ENCODE data around the gene RAPGEF2.
A peak's percentile ranks its signal among the peaks of the same experiment; 100 is the strongest.
"Not testable (repeated sequence)": the region's sequence is repeated elsewhere in the genome, so short reads cannot be mapped to it uniquely, and the experiment has no call there.

RAPGEF2 gene

GRCh38 chr4:159281771-159282170, 178.9 kb downstream of the RAPGEF2 start:
- peak; percentile 20 for DNase-seq (ENCODE audit: low spot score)

GRCh38 chr4:159282329-159282728, 179.4 kb downstream of the RAPGEF2 start:
- DNase-seq (ENCODE audit: low spot score): no peak

GRCh38 chr4:159282944-159283343, 180.1 kb downstream of the RAPGEF2 start:
- no peak for DNase-seq (ENCODE audit: low spot score)

GRCh38 chr4:159283696-159284095, 180.8 kb downstream of the RAPGEF2 start:
- DNase-seq (ENCODE audit: low spot score): peak; percentile 82

GRCh38 chr4:159284113-159284512, 181.2 kb downstream of the RAPGEF2 start:
- DNase-seq (ENCODE audit: low spot score): peak; percentile 24

GRCh38 chr4:159284733-159285132, 181.9 kb downstream of the RAPGEF2 start:
- no peak for DNase-seq (ENCODE audit: low spot score)

GRCh38 chr4:159287767-159288166, 184.9 kb downstream of the RAPGEF2 start:
- no peak for DNase-seq (ENCODE audit: low spot score)

- no peak for DNase-seq (ENCODE audit: low spot score)
These were observed 186.8 kb downstream of the RAPGEF2 start for GRCh38 chr4:159289682-159290081.

- peak; percentile 25 for DNase-seq (ENCODE audit: low spot score)
These were observed 187.6 kb downstream of the RAPGEF2 start for GRCh38 chr4:159290321-159291030.

GRCh38 chr4:159291176-159291575, 188.3 kb downstream of the RAPGEF2 start:
- no peak for DNase-seq (ENCODE audit: low spot score)

- no peak for DNase-seq (ENCODE audit: low spot score)
These were observed 189.4 kb downstream of the RAPGEF2 start for GRCh38 chr4:159292137-159292896.

GRCh38 chr4:159293811-159294515, 191.1 kb downstream of the RAPGEF2 start:
- no peak for DNase-seq (ENCODE audit: low spot score)

GRCh38 chr4:159296061-159296460, 193.2 kb downstream of the RAPGEF2 start:
- peak; percentile 24 for DNase-seq (ENCODE audit: low spot score)

- no peak for DNase-seq (ENCODE audit: low spot score)
These were observed 194.2 kb downstream of the RAPGEF2 start for GRCh38 chr4:159297091-159297490.

- peak; percentile 69 for DNase-seq (ENCODE audit: low spot score)
These were observed 195.6 kb downstream of the RAPGEF2 start for GRCh38 chr4:159298502-159298901.

GRCh38 chr4:159303435-159303834, 200.6 kb downstream of the RAPGEF2 start:
- no peak for DNase-seq (ENCODE audit: low spot score)

- DNase-seq (ENCODE audit: low spot score): no peak
These were observed 202.2 kb downstream of the RAPGEF2 start for GRCh38 chr4:159305129-159305528.

GRCh38 chr4:159307929-159308328, 205.1 kb downstream of the RAPGEF2 start:
- DNase-seq (ENCODE audit: low spot score): no peak

- peak; percentile 47 for DNase-seq (ENCODE audit: low spot score)
These were observed 205.9 kb downstream of the RAPGEF2 start for GRCh38 chr4:159308566-159309340.

- DNase-seq (ENCODE audit: low spot score): no peak
These were observed 209.4 kb downstream of the RAPGEF2 start for GRCh38 chr4:159312236-159312635.

GRCh38 chr4:159315879-159316278, 213.0 kb downstream of the RAPGEF2 start:
- DNase-seq (ENCODE audit: low spot score): not testable (repeated sequence)

- DNase-seq (ENCODE audit: low spot score): no peak
These were observed 214.3 kb downstream of the RAPGEF2 start for GRCh38 chr4:159317203-159317602.

Data from GM03348 (cell line).